ENCODE measurements around the gene MYBBP1A. TPM values are rescaled to one million over a fixed set of nuclear protein-coding genes. Genes with fewer than 3 reads are reported as not detected.
A peak's percentile ranks its signal among the peaks of the same experiment; 100 is the strongest.

Gene MYBBP1A
- total and polyA plus RNA-seq, 12 donors = 18.7 to 30.3 (median 23.4) TPM

- Histone ChIP-seq H3K27ac (peak overlapping the region in 7 of 10 donors; percentile 43 to 87 (median 57)), H3K36me3 (no peaks in the 10 kb centered on the region), H3K4me3 (no peak overlapping the region), H3K4me1 (peaks cover 24 to 99% (median 77%) of the 10 kb centered on the region in 9 donors), H3K27me3 (peaks cover 0 to 7% (median 0%) of the 10 kb centered on the region in 7 donors), H3K9me3 (no peaks in the 10 kb centered on the region)
- intact Hi-C loops (cut with DNase I) = loop anchor here in 1 of 10 donors (5.0 kb wide), 1 partner anchor 36 kb away; no protein-coding TSS in a partner anchor
- TF ChIP-seq CTCF (IDR thresholded peaks at IDR 0.05) = no peak
- no peak for ATAC-seq
- 60 to 61% methylated on average over 12 to 13 of the region's 13 CpGs for WGBS, 2 donors
- no peak for DNase-seq
Measured at GRCh38 chr17:4506175-4506813, 48.9 kb downstream of the MYBBP1A start.

GRCh38 chr17:4505187-4505586 lies 50.0 kb downstream of the MYBBP1A start:
- TF ChIP-seq CTCF (IDR thresholded peaks at IDR 0.05) = no peak
- ATAC-seq = peak in 4 of 8 donors; percentile 11 to 30 (median 26)
- Histone ChIP-seq H3K4me1 (peaks cover 22 to 99% (median 77%) of the 10 kb centered on the region in 9 donors), H3K9me3 (no peaks in the 10 kb centered on the region), H3K36me3 (no peaks in the 10 kb centered on the region), H3K27me3 (peaks cover 0 to 18% (median 0%) of the 10 kb centered on the region in 7 donors), H3K27ac (peak overlapping the region in 9 of 10 donors; percentile 34 to 87 (median 55)), H3K4me3 (no peak overlapping the region)
- intact Hi-C loops (cut with DNase I) = loop anchor here in 1 of 10 donors (5.0 kb wide), 1 partner anchor 37 kb away; no protein-coding TSS in a partner anchor
- WGBS, 2 donors = 76 to 88% methylated on average over 5 of the region's 5 CpGs
- DNase-seq = no peak

DNA sequence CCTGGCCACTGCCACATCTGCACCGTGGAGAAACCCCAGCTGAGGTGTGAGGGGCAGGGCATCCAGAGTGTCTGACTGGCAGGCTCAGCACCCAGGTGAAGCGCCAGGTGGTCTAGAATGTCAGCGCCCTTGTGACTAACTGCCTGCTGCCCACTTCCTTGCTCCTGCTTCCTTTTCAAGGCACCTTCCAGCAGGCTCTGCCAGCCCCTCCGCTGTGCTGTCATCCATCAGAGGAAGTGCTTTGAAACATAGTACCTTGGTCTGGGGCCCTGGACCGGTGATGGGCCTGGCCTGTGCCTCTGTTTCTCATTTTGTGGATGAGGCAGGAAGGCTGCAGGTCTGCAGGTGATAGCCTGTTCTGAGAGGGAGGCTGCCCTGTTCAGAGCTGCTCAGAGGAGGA lies 51.0 kb downstream of the MYBBP1A start:
- no peak for DNase-seq

More for the DNA sequence above, 51.0 kb downstream of the MYBBP1A start:
- H3K4me3 ChIP-seq = no peak overlapping the region
- H3K9me3 ChIP-seq = no peaks in the 10 kb centered on the region
- peaks cover 0 to 28% (median 0%) of the 10 kb centered on the region in 7 donors for H3K27me3 ChIP-seq
- no peaks in the 10 kb centered on the region for H3K36me3 ChIP-seq
- 72 to 73% methylated on average over 5 of the region's 5 CpGs for WGBS, 2 donors
- ATAC-seq = no peak
- H3K27ac ChIP-seq = peak overlapping the region in 8 of 10 donors; percentile 43 to 87 (median 60)
- intact Hi-C loops (cut with DNase I) = no loop called here
- H3K4me1 ChIP-seq = peaks cover 16 to 99% (median 77%) of the 10 kb centered on the region in 9 donors
- TF ChIP-seq CTCF (IDR thresholded peaks at IDR 0.05) = no peak

Data from heart right ventricle (tissue), 16 donors.